Pancreas (tissue), 10 donors: ENCODE data around the gene IL1RL1. TPM values are rescaled to one million over a fixed set of nuclear protein-coding genes. Genes with fewer than 3 reads are reported as not detected.

Experiments used
- ATAC-seq, 4 donors: fragments of 200-7000 bp; cut with Tn5 transposase; one replicate each; pipeline versions ENCODE4 v1.8.0 to v1.9.1; 2020; ENCODE audit warnings: mild to moderate bottlenecking in 4 of 4, moderate library complexity in 4 of 4
- DNase-seq, 6 donors: peaks; one replicate each; pipeline ENCODE4 v3.0.0-alpha.2; 2020
- FAIRE-seq: peaks from 2 replicates; lab custom pipeline; 2012; peaks lifted over from hg19 to GRCh38; lab: Jason Lieb, UNC
- H3K27ac ChIP-seq, 4 donors: fragments of 200-600 bp; sonication (generic); 1 replicate in 3 of 4; 2 replicates in 1 of 4; pipeline versions ENCODE4 v1.5.0 to v1.8.0; 2020
- H3K27me3 ChIP-seq, 4 donors: fragments of 200-600 bp; one replicate each; pipeline ENCODE4 v1.8.0; 2021
- H3K36me3 ChIP-seq, 3 donors: fragments of 200-600 bp; sonication (generic) in 1 of 3; one replicate each; pipeline versions ENCODE4 v1.5.0 to v1.8.0; 2020 to 2021
- H3K4me1 ChIP-seq, 3 donors: fragments of 200-600 bp; one replicate each; pipeline ENCODE4 v1.8.0; 2021
- H3K4me3 ChIP-seq, 4 donors: fragments of 200-600 bp; sonication (generic) in 2 of 4; one replicate each; pipeline versions ENCODE4 v1.5.0 to v1.8.0; 2020 to 2021
- H3K9me3 ChIP-seq, 4 donors: fragments of 200-600 bp; one replicate each; pipeline ENCODE4 v1.8.0; 2021
- WGBS, 2 donors: extraction: QIAGEN DNeasy Blood & Tissue Kit; methylation state at CpG; one replicate each; pipeline ENCODE4 v1.1.7; 2013; 5-methylcytosine and 5-hydroxymethylcytosine counted together
- intact Hi-C, 3 donors: fragments of 100-400 bp; cut with DNase I; formaldehyde crosslinking; loops; one replicate each; pipeline versions ENCODE4 v1.11.1 to v1.14.2; 2022
- polyA plus RNA-seq, 2 donors: library from polyadenylated mRNA; stranded (reverse); fragments of 200-250 nt; gene quantifications; one replicate each; pipeline ENCODE4 v1.2.3, GENCODE V29; 2013
- total RNA-seq, 6 donors: library from RNA; stranded (reverse); fragmentation: NEBNext Ultra II Directional in 4 of 6; extraction: Animal tissue kit (Norgen Biotek cat#: 25700) in 4 of 6; gene quantifications; one replicate each; pipeline versions ENCODE4 v1.2.1 to v1.2.4, GENCODE V29; 2021 to 2023
- TF ChIP-seq, protein P1 (sequence below), 4 donors: fragments of 200-600 bp; sonication (generic) in 3 of 4; IDR thresholded peaks; one replicate each; pipeline versions ENCODE4 v1.5.0 to v1.8.0; 2021; ENCODE audit warnings: antibody characterized with exemption in 4 of 4
- donor health status: healthy with polysubstance abuse.
- donor health status: DM: no; HTN: no; CAD: no; lungs with moderate emphysema.
- donor health status: DM: no; HTN: no; CAD: no.
- donor health status: control.
- donor health status: control.
- donor health status: Bipolar disorder and iron deficiency.
- donor health status: DM: yes; HTN: yes; CAD: no.
- donor health status: DM: no; HTN: no; CAD: no.
- donor health status: DM: no; HTN: no; CAD: no.
- donor health status: DM: yes; HTN: yes; CAD: no.

The IL1RL1 gene
- total and polyA plus RNA-seq, 8 donors: 0.28 to 2.5 (median 1.1) TPM

DNA sequence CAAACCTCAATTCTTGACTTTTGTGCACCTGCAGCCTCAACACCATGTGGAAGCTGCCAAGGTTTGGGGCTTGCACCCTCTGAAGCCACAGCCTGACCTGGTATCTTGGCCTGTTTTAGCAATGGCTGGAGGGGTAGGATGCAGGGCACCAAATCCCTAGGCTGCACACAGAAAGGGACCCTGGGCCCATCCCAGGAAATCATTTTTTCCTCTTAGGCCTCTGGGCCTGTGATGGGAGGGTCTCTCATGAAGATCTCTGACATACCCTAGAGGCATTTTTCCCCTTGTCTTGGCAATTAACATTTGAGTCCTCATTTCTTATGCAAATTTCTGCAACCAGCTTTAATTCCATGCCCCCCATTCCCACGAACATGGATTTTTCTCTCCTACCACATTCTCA lies 54.4 kb downstream of the IL1RL1 start:
- Histone ChIP-seq H3K9me3 (no peaks in the 10 kb centered on the region), H3K36me3 (no peaks in the 10 kb centered on the region), H3K4me3 (no peak overlapping the region), H3K27me3 (no peaks in the 10 kb centered on the region), H3K27ac (no peak overlapping the region), H3K4me1 (no peaks in the 10 kb centered on the region)
- ATAC-seq: no peak
- intact Hi-C loops: no loop called here
- DNase-seq: no peak
- TF ChIP-seq, protein P1, sequence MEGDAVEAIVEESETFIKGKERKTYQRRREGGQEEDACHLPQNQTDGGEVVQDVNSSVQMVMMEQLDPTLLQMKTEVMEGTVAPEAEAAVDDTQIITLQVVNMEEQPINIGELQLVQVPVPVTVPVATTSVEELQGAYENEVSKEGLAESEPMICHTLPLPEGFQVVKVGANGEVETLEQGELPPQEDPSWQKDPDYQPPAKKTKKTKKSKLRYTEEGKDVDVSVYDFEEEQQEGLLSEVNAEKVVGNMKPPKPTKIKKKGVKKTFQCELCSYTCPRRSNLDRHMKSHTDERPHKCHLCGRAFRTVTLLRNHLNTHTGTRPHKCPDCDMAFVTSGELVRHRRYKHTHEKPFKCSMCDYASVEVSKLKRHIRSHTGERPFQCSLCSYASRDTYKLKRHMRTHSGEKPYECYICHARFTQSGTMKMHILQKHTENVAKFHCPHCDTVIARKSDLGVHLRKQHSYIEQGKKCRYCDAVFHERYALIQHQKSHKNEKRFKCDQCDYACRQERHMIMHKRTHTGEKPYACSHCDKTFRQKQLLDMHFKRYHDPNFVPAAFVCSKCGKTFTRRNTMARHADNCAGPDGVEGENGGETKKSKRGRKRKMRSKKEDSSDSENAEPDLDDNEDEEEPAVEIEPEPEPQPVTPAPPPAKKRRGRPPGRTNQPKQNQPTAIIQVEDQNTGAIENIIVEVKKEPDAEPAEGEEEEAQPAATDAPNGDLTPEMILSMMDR (IDR thresholded peaks at IDR 0.05): no peak
- WGBS, 2 donors: 42 to 56% methylated on average over 1 of the region's 1 CpG
- FAIRE-seq: no peak

DNA sequence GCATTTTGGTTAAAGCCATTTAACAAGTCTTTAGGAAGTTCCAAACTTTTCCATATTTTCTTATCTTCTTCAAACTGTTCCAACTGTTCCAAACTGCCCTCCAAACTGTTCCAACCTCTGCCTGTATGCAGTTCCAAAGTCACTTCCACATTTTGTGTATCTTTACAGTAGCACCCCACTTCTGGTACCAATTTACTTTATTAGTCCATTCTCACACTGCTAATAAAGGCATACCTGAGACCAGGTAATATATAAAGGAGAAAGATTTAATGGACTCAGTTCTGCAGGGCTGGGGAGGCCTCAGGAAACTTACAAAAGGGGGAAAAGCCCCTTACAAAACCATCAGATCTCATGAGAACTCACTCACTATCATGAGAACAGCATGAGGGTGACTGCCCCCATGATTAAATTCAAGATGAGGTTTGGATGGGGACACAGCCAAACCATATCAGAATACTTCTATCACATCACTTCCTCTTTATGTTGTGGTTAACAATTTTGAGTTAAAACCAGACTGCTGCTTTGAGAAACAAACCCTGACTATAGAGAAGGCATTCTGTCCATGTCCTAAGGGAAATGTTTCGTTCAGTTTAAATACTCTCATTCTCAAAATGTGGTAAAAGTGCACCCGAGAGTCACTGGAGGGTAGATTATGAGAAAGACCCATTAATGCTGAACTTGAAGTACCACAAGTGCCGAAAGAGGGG lies 55.2 kb downstream of the IL1RL1 start:
- 69 to 81% methylated on average over 3 of the region's 3 CpGs for WGBS, 2 donors
- Histone ChIP-seq H3K27me3 (no peaks in the 10 kb centered on the region), H3K27ac (no peak overlapping the region), H3K36me3 (no peaks in the 10 kb centered on the region), H3K4me1 (no peaks in the 10 kb centered on the region), H3K4me3 (no peak overlapping the region), H3K9me3 (no peaks in the 10 kb centered on the region)
- FAIRE-seq: no peak
- ATAC-seq: no peak
- DNase-seq: no peak
- intact Hi-C loops: no loop called here
- TF ChIP-seq, protein P1 (IDR thresholded peaks at IDR 0.05): no peak

DNA sequence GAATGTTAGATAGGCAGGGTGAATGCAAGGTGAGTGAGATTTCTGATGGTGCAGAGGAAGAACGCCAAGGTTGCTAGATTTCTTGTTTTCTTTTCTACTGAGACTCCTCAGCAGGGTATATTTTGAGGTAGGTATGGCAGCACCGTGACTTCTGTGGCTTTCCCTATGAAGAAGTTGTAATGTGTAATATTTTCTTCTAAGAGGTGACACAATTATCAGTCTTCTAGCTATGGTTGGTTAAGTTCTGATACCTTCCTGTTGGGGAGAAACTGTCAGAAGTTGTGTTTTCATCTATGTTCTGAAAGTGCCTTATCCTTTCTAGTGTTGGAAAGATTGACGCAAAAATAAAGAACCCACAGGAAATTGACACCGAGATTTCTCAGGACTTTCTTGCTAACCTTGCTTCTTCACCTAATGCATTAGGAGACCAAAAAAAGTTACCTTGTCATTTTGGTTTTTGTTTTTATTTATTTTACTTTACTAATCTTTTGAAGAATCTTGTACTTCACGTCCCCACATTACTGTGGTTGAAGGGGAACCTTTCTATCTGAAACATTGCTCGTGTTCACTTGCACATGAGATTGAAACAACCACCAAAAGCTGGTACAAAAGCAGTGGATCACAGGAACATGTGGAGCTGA lies 56.1 kb downstream of the IL1RL1 start:
- Histone ChIP-seq H3K4me3 (no peak overlapping the region), H3K9me3 (no peaks in the 10 kb centered on the region), H3K27ac (no peak overlapping the region), H3K4me1 (no peaks in the 10 kb centered on the region), H3K36me3 (no peaks in the 10 kb centered on the region), H3K27me3 (no peaks in the 10 kb centered on the region)
- WGBS, 2 donors: 67 to 74% methylated on average over 6 of the region's 6 CpGs
- DNase-seq: no peak
- no peak for ATAC-seq
- FAIRE-seq: no peak
- TF ChIP-seq, protein P1 (IDR thresholded peaks at IDR 0.05): no peak
- intact Hi-C loops: no loop called here

DNA sequence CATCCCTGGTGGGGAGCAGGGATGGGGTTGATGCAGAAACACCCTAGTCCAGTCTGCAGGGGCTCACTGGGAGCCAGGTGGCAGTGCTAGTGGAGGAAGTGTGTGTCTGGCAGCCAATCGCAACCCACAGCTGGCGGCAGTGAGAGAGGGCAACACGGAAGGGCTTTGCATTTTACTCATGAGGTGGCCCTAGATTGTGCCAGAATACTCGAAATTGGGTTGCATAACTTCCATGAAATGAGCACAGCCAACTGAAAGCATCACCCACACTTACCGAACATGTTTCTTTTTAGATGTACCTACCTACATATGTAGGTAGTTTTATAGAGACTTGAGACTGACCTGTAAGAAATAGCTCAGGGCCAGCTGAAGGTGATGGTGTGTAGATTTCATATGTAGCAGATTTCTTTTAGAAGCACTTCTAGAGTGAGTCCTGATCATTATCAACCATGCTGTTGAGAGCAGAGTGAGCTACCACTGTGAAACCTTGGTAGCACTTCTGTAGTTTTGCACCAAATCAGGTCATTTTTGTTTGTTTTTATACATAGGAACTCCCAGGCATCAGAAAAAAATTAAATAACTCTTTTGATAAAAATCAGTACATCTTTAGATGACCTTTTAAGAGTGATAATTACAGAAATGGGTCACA lies 57.2 kb downstream of the IL1RL1 start:
- ATAC-seq: no peak
- no peak overlapping the region for H3K27ac ChIP-seq
- no peaks in the 10 kb centered on the region for H3K9me3 ChIP-seq
- no peak for DNase-seq
- 74% methylated on average over 5 of the region's 5 CpGs for WGBS, 2 donors
- no peaks in the 10 kb centered on the region for H3K27me3 ChIP-seq
- H3K4me3 ChIP-seq: no peak overlapping the region
- TF ChIP-seq, protein P1 (IDR thresholded peaks at IDR 0.05): no peak
- no peaks in the 10 kb centered on the region for H3K4me1 ChIP-seq
- intact Hi-C loops: no loop called here
- no peak for FAIRE-seq
- H3K36me3 ChIP-seq: no peaks in the 10 kb centered on the region
